Lower leg skin (tissue), 3 donors: ENCODE data around the gene ADGRV1.

Experiments used
- POLR2A ChIP-seq, 2 donors: fragments of 450-650 bp; IDR thresholded peaks; one replicate each; pipeline ENCODE4 v1.6.1; 2016 to 2017; ENCODE audit warnings: antibody characterized with exemption in 2 of 2, mild to moderate bottlenecking in 1 of 2, moderate library complexity in 1 of 2
- TF ChIP-seq, protein P1 (sequence below), 3 donors: fragments of 450-650 bp; IDR thresholded peaks; one replicate each; pipeline ENCODE4 v1.5.1; 2016; ENCODE audit warnings: antibody characterized with exemption in 3 of 3, mild to moderate bottlenecking in 3 of 3, moderate library complexity in 2 of 3

DNA sequence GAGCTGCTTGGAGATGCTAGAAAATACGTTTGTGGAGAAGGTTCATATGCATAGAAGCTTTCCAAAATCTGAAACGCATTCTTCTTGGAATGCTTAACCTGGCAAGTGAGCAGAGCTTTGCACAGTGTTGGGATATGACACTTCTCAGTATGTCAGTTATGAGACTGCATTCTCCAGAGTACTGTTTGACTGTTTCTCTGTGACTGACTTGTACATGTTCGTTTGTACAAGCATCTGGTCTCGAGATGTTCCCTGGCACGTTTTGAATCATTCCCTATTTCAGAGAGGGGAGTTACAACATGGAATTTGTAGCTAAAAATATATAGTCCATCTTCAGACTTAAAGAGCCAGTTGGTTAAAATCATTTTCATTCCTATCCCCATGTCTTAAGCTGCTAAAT is 552.1 kb downstream of the ADGRV1 start:
- TF ChIP-seq, protein P1, sequence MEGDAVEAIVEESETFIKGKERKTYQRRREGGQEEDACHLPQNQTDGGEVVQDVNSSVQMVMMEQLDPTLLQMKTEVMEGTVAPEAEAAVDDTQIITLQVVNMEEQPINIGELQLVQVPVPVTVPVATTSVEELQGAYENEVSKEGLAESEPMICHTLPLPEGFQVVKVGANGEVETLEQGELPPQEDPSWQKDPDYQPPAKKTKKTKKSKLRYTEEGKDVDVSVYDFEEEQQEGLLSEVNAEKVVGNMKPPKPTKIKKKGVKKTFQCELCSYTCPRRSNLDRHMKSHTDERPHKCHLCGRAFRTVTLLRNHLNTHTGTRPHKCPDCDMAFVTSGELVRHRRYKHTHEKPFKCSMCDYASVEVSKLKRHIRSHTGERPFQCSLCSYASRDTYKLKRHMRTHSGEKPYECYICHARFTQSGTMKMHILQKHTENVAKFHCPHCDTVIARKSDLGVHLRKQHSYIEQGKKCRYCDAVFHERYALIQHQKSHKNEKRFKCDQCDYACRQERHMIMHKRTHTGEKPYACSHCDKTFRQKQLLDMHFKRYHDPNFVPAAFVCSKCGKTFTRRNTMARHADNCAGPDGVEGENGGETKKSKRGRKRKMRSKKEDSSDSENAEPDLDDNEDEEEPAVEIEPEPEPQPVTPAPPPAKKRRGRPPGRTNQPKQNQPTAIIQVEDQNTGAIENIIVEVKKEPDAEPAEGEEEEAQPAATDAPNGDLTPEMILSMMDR (IDR thresholded peaks at IDR 0.05): no peak
- no peak for TF ChIP-seq POLR2A (IDR thresholded peaks at IDR 0.05)
